Keratinocyte (primary cell): ENCODE data around the gene CALR3. TPM values are rescaled to one million over a fixed set of nuclear protein-coding genes. Genes with fewer than 3 reads are reported as not detected.
"Not testable (repeated sequence)": the region's sequence is repeated elsewhere in the genome, so short reads cannot be mapped to it uniquely, and the experiment has no call there.

ENCODE experiments used
- DNase-seq: peaks from one replicate; pipeline ENCODE4 v3.0.0-alpha.2; 2011; ENCODE audit warnings: low read depth, missing footprints, low spot score
- FAIRE-seq: peaks from 2 replicates; lab custom pipeline; 2011; peaks lifted over from hg19 to GRCh38; lab: Jason Lieb, UNC
- H2AFZ ChIP-seq: 2 replicates; pipeline ENCODE4 v1.6.0; 2012; ENCODE audit warnings: low read length, control low read depth, inconsistent platforms; ENCODE audit not compliant: control insufficient read depth
- H3K27ac ChIP-seq: 2 replicates; pipeline ENCODE4 v1.5.1; 2011; ENCODE audit warnings: low read length; ENCODE audit not compliant: control insufficient read depth, insufficient read depth
- H3K27me3 ChIP-seq: 3 replicates; pipeline ENCODE4 v1.6.0; 2011; ENCODE audit warnings: low read length; ENCODE audit not compliant: control insufficient read depth, insufficient read depth; ENCODE audit errors: extremely low read depth
- H3K36me3 ChIP-seq, 2 experiments: 2 replicates in 1 of 2; 3 replicates in 1 of 2; pipeline ENCODE4 v1.5.1; 2011; ENCODE audit warnings: low read length in 2 of 2, mild to moderate bottlenecking in 1 of 2; ENCODE audit not compliant: control insufficient read depth in 2 of 2, insufficient read depth in 2 of 2; ENCODE audit errors: extremely low read depth in 1 of 2
- H3K4me1 ChIP-seq: 3 replicates; pipeline ENCODE4 v1.5.1; 2011; ENCODE audit warnings: low read length; ENCODE audit not compliant: control insufficient read depth, insufficient read depth; ENCODE audit errors: extremely low read depth
- H3K4me2 ChIP-seq: 3 replicates; pipeline ENCODE4 v1.6.0; 2011; ENCODE audit warnings: low read depth, low read length; ENCODE audit not compliant: control insufficient read depth, insufficient read depth; ENCODE audit errors: extremely low read depth
- H3K4me3 ChIP-seq, 3 experiments: fragments of 200-600 bp in 1 of 3; sonication (generic) in 1 of 3; 2 replicates in 2 of 3; 3 replicates in 1 of 3; pipeline ENCODE4 v1.5.1; 2011 to 2016; ENCODE audit warnings: low read length in 3 of 3, mild to moderate bottlenecking in 3 of 3, control low read depth in 2 of 3, inconsistent platforms in 1 of 3, low read depth in 1 of 3, mixed read lengths in 1 of 3, mixed run types in 1 of 3, moderate library complexity in 1 of 3; ENCODE audit not compliant: control insufficient read depth in 2 of 3, insufficient read depth in 2 of 3; ENCODE audit errors: extremely low read depth in 1 of 3
- H3K79me2 ChIP-seq: 2 replicates; pipeline ENCODE4 v1.6.0; 2012; ENCODE audit warnings: low read length; ENCODE audit not compliant: control insufficient read depth, insufficient read depth
- H3K9ac ChIP-seq: 3 replicates; pipeline ENCODE4 v1.6.0; 2011; ENCODE audit warnings: low read length; ENCODE audit not compliant: control insufficient read depth, insufficient read depth; ENCODE audit errors: extremely low read depth
- H3K9me1 ChIP-seq: 3 replicates; pipeline ENCODE4 v1.6.0; 2011; ENCODE audit warnings: low read length; ENCODE audit not compliant: control insufficient read depth, insufficient read depth; ENCODE audit errors: extremely low read depth
- H3K9me3 ChIP-seq: 2 replicates; pipeline ENCODE4 v1.5.1; 2012; ENCODE audit warnings: low read depth, low read length; ENCODE audit not compliant: control insufficient read depth
- H4K20me1 ChIP-seq: 3 replicates; pipeline ENCODE4 v1.6.0; 2011; ENCODE audit warnings: low read length; ENCODE audit not compliant: control insufficient read depth, insufficient read depth; ENCODE audit errors: extremely low read depth
- CTCF ChIP-seq, 3 experiments: IDR thresholded peaks in 1 of 3; conservative IDR thresholded peaks in 1 of 3; optimal IDR thresholded peaks in 1 of 3; 2 replicates in 2 of 3; 3 replicates in 1 of 3; pipeline versions ENCODE3 to v1.5.1; 2011; ENCODE audit warnings: low read length in 3 of 3, mild to moderate bottlenecking in 3 of 3, moderate library complexity in 2 of 3, control low read depth in 1 of 3, inconsistent platforms in 1 of 3; ENCODE audit not compliant: insufficient read depth in 2 of 3; ENCODE audit errors: extremely low read depth in 1 of 3
- EZH2 ChIP-seq: IDR thresholded peaks from one replicate; pipeline ENCODE4 v1.6.1; 2012; ENCODE audit warnings: inconsistent platforms, mild to moderate bottlenecking, low read length, moderate library complexity
- dilution Hi-C: fragments of 300-500 bp; cut with MboI; formaldehyde crosslinking; loops from one replicate; pipeline ENCODE4 v1.7.0; 2020; ENCODE audit warnings: low sequenced_read_pairs; ENCODE audit not compliant: extremely low pct_ligation_motif_present
- polyA plus RNA-seq, 5 experiments: library from polyadenylated mRNA; depleted of rRNA in 3 of 5; stranded (reverse) in 3 of 5; stranded (forward) in 1 of 5; unstranded in 1 of 5; fragments of >200 nt; gene quantifications; 1 replicate in 1 of 5; 2 replicates in 3 of 5; 3 replicates in 1 of 5; pipeline versions ENCODE4 v1.2.1 to v1.2.3, GENCODE V29; 2011 to 2012; ENCODE audit warnings: missing spikeins in 2 of 5, low read depth in 1 of 5, low replicate concordance in 1 of 5

Gene CALR3
- polyA plus RNA-seq, 1 donor (not counting 4 experiments of a cell fraction or from before 2014, with no cell fraction given): not detected

GRCh38 chr19:16473875-16474392, 22.0 kb downstream of the CALR3 start:
- DNase-seq (no peak), FAIRE-seq (no peak)
- peaks cover 16% of the 10 kb centered on the region for H3K4me1 ChIP-seq
- no peaks in the 10 kb centered on the region for H4K20me1 ChIP-seq
- H3K27me3 ChIP-seq: no peaks in the 10 kb centered on the region
- TF ChIP-seq CTCF (optimal IDR thresholded peaks at IDR 0.05 in 1 of 3, IDR thresholded peaks at IDR 0.05 in 1 of 3, conservative IDR thresholded peaks at IDR 0.05 in 1 of 3; ENCODE audit: extremely low read depth in 1 of 3, insufficient read depth in 2 of 3, low read length in 3 of 3) (no peak), EZH2 (no peak)
- no peaks in the 10 kb centered on the region for H3K9me1 ChIP-seq
- H3K9me3 ChIP-seq: no peaks in the 10 kb centered on the region
- no peak overlapping the region for H3K9ac ChIP-seq
- no peak overlapping the region for H3K4me3 ChIP-seq
- H3K27ac ChIP-seq: no peak overlapping the region
- no peak overlapping the region for H2AFZ ChIP-seq
- no peak overlapping the region for H3K4me2 ChIP-seq
- peaks cover 22% of the 10 kb centered on the region for H3K79me2 ChIP-seq
- dilution Hi-C loops: no loop called here
- H3K36me3 ChIP-seq: peaks cover 0 to 4% of the 10 kb centered on the region in 2 experiments

- Histone ChIP-seq H3K27me3 (no peaks in the 10 kb centered on the region), H3K9me3 (no peaks in the 10 kb centered on the region), H3K4me1 (peaks cover 16% of the 10 kb centered on the region), H3K9me1 (no peaks in the 10 kb centered on the region), H4K20me1 (peaks cover 1% of the 10 kb centered on the region), H3K79me2 (peaks cover 31% of the 10 kb centered on the region), H3K4me3 (no peak overlapping the region), H2AFZ (no peak overlapping the region), H3K4me2 (no peak overlapping the region), H3K36me3 (peaks cover 0 to 4% of the 10 kb centered on the region in 2 experiments), H3K27ac (no peak overlapping the region), H3K9ac (no peak overlapping the region)
- dilution Hi-C loops: no loop called here
- DNase-seq: no peak
- FAIRE-seq: no peak
- TF ChIP-seq EZH2 (no peak), CTCF (optimal IDR thresholded peaks at IDR 0.05 in 1 of 3, IDR thresholded peaks at IDR 0.05 in 1 of 3, conservative IDR thresholded peaks at IDR 0.05 in 1 of 3; ENCODE audit: extremely low read depth in 1 of 3, insufficient read depth in 2 of 3, low read length in 3 of 3) (no peak)
Measured at GRCh38 chr19:16472992-16473391, 23.0 kb downstream of the CALR3 start.

- dilution Hi-C loops: not testable (repeated sequence)
- H2AFZ ChIP-seq: peak overlapping the region; percentile 99
Measured at GRCh38 chr19:16472559-16472899, 23.4 kb downstream of the CALR3 start.

More at GRCh38 chr19:16472559-16472899, 23.4 kb downstream of the CALR3 start:
- not testable (repeated sequence) for DNase-seq, H4K20me1 ChIP-seq, FAIRE-seq, H3K36me3 ChIP-seq, H3K27ac ChIP-seq, H3K9ac ChIP-seq, H3K9me3 ChIP-seq, H3K9me1 ChIP-seq, H3K27me3 ChIP-seq
- Histone ChIP-seq H3K4me1 (peaks cover 16% of the 10 kb centered on the region), H3K4me2 (peak overlapping the region; percentile 94), H3K79me2 (peaks cover 36% of the 10 kb centered on the region), H3K4me3 (peak overlapping the region; percentile 73 to 91 (median 80))
